Measurements from ENCODE around the gene MYL12A. TPM values are rescaled to one million over a fixed set of nuclear protein-coding genes. Genes with fewer than 3 reads are reported as not detected.
A peak's percentile ranks its signal among the peaks of the same experiment; 100 is the strongest.

Gene MYL12A
- total RNA-seq, 6 experiments from 2014 or later: 425 to 713 (median 651) TPM

DNA sequence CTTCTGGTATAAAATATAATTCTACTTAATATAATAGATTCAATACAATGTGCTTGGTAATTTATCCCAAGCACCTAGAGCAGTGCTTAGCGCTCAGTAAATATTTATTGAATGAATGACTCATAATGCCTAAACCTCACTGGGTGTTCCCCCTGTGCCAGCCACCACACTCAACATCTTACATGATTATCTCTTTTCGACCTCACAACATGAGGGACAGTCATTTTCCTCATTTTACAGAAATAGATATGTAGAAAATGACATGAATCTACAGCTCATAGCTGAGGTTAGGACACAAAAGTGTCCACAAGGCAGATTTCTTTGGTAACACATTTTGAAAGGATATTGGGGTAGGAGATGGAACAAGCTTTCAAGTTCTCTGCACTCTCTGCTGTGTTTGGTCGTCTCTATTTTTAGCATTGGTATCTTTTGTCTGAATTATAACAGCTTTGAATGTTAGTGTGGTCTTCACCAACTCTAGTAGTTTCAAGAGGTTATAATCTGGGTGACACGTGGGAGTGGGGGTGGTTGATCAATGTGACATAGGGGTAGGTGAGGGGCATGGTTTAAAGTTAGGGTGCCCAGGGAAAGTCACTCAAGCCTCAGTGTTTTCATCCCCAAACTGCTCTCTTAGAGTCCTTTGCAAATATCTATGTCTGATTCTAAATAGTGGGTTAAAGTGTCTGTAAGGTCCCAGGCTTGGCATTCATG, 37.6 kb upstream of the MYL12A start:
- Mint-ChIP-seq H3K27me3 (ENCODE audit: insufficient read depth) (peaks cover 21% of the 10 kb centered on the region), H3K9me3 (peaks cover 3% of the 10 kb centered on the region; the same call in 1 of the 2 replicates), H3K4me1 (ENCODE audit: low read depth) (peaks cover 20% of the 10 kb centered on the region), H3K4me3 (no peak overlapping the region), H3K36me3 (ENCODE audit: low read depth) (peaks cover 3% of the 10 kb centered on the region; the same call in 1 of the 2 replicates), H3K27ac (no peak overlapping the region)
- DNase-seq: no peak
- TF ChIP-seq, protein P1, sequence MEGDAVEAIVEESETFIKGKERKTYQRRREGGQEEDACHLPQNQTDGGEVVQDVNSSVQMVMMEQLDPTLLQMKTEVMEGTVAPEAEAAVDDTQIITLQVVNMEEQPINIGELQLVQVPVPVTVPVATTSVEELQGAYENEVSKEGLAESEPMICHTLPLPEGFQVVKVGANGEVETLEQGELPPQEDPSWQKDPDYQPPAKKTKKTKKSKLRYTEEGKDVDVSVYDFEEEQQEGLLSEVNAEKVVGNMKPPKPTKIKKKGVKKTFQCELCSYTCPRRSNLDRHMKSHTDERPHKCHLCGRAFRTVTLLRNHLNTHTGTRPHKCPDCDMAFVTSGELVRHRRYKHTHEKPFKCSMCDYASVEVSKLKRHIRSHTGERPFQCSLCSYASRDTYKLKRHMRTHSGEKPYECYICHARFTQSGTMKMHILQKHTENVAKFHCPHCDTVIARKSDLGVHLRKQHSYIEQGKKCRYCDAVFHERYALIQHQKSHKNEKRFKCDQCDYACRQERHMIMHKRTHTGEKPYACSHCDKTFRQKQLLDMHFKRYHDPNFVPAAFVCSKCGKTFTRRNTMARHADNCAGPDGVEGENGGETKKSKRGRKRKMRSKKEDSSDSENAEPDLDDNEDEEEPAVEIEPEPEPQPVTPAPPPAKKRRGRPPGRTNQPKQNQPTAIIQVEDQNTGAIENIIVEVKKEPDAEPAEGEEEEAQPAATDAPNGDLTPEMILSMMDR (IDR thresholded peaks at IDR 0.05): no peak

GRCh38 chr18:3211236-3211992, 36.2 kb upstream of the MYL12A start:
- H3K4me3 Mint-ChIP-seq: peak overlapping the region; percentile 46; the same call in 1 of the 2 replicates
- no peaks in the 10 kb centered on the region for H3K36me3 Mint-ChIP-seq (ENCODE audit: low read depth)
- peaks cover 20% of the 10 kb centered on the region for H3K4me1 Mint-ChIP-seq (ENCODE audit: low read depth)
- H3K9me3 Mint-ChIP-seq: no peaks in the 10 kb centered on the region
- TF ChIP-seq, protein P1 (IDR thresholded peaks at IDR 0.05): no peak
- H3K27ac Mint-ChIP-seq: no peak overlapping the region
- H3K27me3 Mint-ChIP-seq (ENCODE audit: insufficient read depth): peaks cover 18% of the 10 kb centered on the region
- peak; percentile 9 for DNase-seq

DNA sequence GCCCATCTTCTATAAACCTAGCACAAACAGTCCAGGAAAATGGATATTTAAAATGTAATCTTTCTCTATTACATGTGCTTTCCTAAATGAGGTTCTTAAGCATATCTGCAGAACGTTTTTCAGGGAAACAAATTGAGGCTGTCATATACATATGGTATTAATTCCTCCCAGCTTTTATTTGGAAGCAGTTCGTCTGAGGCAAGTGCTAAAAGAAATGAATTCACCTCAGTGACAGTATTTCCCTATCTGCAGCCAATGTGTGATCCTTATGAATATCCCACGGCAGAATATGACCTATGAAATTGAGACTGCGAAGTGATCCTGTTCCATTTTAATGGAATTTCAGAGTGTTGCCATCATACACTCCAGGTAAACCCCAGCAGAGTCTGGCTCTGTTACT, 34.9 kb upstream of the MYL12A start:
- peaks cover 17% of the 10 kb centered on the region for H3K4me1 Mint-ChIP-seq (ENCODE audit: low read depth)
- TF ChIP-seq, protein P1 (IDR thresholded peaks at IDR 0.05): no peak
- no peak overlapping the region for H3K4me3 Mint-ChIP-seq
- no peaks in the 10 kb centered on the region for H3K36me3 Mint-ChIP-seq (ENCODE audit: low read depth)
- no peak overlapping the region for H3K27ac Mint-ChIP-seq
- H3K27me3 Mint-ChIP-seq (ENCODE audit: insufficient read depth): peaks cover 18% of the 10 kb centered on the region
- H3K9me3 Mint-ChIP-seq: no peaks in the 10 kb centered on the region
- no peak for DNase-seq

- Mint-ChIP-seq H3K9me3 (no peaks in the 10 kb centered on the region), H3K4me3 (no peak overlapping the region), H3K36me3 (ENCODE audit: low read depth) (no peaks in the 10 kb centered on the region), H3K27me3 (ENCODE audit: insufficient read depth) (peaks cover 18% of the 10 kb centered on the region), H3K4me1 (ENCODE audit: low read depth) (peaks cover 16% of the 10 kb centered on the region), H3K27ac (no peak overlapping the region)
- TF ChIP-seq, protein P1 (IDR thresholded peaks at IDR 0.05): no peak
- DNase-seq: no peak
These were observed 34.1 kb upstream of the MYL12A start for GRCh38 chr18:3213300-3214059.

GRCh38 chr18:3214855-3215637, 32.6 kb upstream of the MYL12A start:
- H3K4me1 Mint-ChIP-seq (ENCODE audit: low read depth): peaks cover 16% of the 10 kb centered on the region
- H3K27ac Mint-ChIP-seq: no peak overlapping the region
- no peak for DNase-seq
- H3K27me3 Mint-ChIP-seq (ENCODE audit: insufficient read depth): peaks cover 16% of the 10 kb centered on the region
- no peaks in the 10 kb centered on the region for H3K9me3 Mint-ChIP-seq
- no peaks in the 10 kb centered on the region for H3K36me3 Mint-ChIP-seq (ENCODE audit: low read depth)
- H3K4me3 Mint-ChIP-seq: no peak overlapping the region
- TF ChIP-seq, protein P1 (IDR thresholded peaks at IDR 0.05): no peak
